ENCODE measurements around the gene SYK.

DNA sequence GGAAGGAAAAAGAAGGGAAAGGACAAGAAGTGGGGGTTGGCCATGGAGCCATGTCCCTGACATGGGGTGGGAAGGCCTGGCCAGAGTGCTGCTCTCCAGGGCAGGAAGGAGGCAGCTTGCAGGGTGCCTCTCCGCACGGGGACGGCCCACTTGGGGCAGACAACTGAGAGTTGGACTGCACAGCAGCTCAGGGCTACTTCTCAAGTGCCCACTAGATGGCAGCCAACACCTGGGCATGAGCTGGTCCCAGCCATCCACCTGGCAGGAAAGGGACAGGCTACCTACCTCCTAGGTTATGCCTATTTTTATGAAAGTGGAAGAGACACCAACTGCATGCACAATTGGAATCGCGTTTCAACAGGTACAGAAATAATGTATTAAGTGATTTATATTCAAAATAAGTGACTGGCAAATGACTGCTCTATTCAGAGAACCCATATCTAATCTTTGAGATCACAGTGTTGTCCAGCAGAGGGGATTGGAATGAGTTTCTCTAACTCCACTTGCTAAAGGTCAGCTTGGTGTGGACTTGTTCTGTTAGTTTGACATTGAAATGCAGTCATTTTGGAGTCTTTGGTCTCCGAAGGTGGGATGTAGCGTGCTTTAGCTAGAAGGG, 113.4 kb downstream of the SYK start:
- TF ChIP-seq, protein P1, sequence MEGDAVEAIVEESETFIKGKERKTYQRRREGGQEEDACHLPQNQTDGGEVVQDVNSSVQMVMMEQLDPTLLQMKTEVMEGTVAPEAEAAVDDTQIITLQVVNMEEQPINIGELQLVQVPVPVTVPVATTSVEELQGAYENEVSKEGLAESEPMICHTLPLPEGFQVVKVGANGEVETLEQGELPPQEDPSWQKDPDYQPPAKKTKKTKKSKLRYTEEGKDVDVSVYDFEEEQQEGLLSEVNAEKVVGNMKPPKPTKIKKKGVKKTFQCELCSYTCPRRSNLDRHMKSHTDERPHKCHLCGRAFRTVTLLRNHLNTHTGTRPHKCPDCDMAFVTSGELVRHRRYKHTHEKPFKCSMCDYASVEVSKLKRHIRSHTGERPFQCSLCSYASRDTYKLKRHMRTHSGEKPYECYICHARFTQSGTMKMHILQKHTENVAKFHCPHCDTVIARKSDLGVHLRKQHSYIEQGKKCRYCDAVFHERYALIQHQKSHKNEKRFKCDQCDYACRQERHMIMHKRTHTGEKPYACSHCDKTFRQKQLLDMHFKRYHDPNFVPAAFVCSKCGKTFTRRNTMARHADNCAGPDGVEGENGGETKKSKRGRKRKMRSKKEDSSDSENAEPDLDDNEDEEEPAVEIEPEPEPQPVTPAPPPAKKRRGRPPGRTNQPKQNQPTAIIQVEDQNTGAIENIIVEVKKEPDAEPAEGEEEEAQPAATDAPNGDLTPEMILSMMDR (IDR thresholded peaks at IDR 0.05 in 4 of 5, conservative IDR thresholded peaks at IDR 0.05 in 1 of 5) = peak; percentile 86 to 96 (median 93)
- no peak for TF ChIP-seq POLR2A (IDR thresholded peaks at IDR 0.05)
